ENCODE results near the gene RGS19.
A peak's percentile ranks its signal among the peaks of the same experiment; 100 is the strongest.

The RGS19 gene

DNA sequence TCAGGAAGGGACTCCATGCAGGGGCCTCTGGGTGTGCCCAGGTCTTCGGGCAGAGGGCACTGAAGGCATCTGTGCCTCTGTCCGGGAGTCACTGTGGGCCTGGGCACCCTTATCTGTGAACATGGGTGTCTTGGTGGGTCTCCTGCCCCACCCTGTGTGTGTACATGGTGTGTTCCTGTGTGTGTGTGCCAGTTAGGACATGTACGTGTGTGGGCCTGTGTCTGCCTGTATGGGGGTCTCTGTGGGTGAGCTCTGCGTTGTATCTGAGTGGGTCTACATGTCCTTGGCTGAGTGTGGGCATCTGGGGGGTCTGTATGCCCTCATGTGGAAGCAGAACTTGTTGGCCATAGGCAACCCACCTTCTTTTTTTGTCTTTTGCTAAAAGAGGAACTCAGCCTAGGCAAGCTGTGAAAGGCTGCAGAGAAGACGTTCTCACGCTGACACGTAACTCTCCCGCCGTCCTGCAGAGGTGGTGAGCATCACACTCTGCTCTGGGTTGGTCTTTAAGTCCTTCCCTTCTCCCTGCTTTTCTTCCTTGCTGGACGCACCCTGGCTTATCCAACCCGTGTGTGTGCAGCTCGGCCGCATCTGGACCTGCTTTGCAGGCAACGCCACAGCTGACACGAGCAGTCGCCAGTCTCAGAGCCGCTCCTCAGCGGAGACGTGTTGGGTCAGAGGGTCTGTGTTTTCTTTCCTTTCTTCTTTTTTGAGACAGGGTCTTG is 28.6 kb upstream of the RGS19 start:
- DNase-seq = peak; percentile 60 to 90 (median 89)
- 26% methylated on average over 17 of the region's 19 CpGs for WGBS (ENCODE audit: insufficient coverage)
- ChIA-PET CTCF (interaction anchor here (1.0 to 7.1 kb wide), 7 partner anchors 8 to 127 kb away, joined by 3 to 67 read pairs (median 5); partner anchors contain the start of genes LKAAEAR1, OPRL1, PRPF6 and RGS19), POLR2A (no interaction called here)
- Histone ChIP-seq H3K4me3 (ENCODE audit: control insufficient read depth in 1 of 7, extremely low read depth in 1 of 7, insufficient read depth in 4 of 7, low read depth in 2 of 7, low read length in 6 of 7) (peak overlapping the region in 2 of 7 experiments; percentile 44 to 53), H3K27me3 (replicated peaks in 2 of 5; ENCODE audit: control insufficient read depth in 4 of 5, insufficient read depth in 5 of 5, low read length in 4 of 5) (no peaks in the 10 kb centered on the region), H3K27ac (ENCODE audit: insufficient read depth in 1 of 2, low read depth in 1 of 2, low read length in 2 of 2, poor library complexity in 1 of 2, severe bottlenecking in 2 of 2) (no peak overlapping the region), H3K36me3 (ENCODE audit: control insufficient read depth in 4 of 4, insufficient read depth in 4 of 4, low read length in 3 of 4) (no peaks in the 10 kb centered on the region), H3K4me1 (ENCODE audit: control extremely low read depth in 1 of 4, control insufficient read depth in 4 of 4, insufficient read depth in 4 of 4, low read length in 3 of 4) (peaks cover 0 to 55% (median 37%) of the 10 kb centered on the region in 4 experiments), H3K9me3 (ENCODE audit: control extremely low read depth in 1 of 5, control insufficient read depth in 4 of 5, insufficient read depth in 2 of 5, low read depth in 1 of 5, low read length in 4 of 5) (no peaks in the 10 kb centered on the region)

DNA sequence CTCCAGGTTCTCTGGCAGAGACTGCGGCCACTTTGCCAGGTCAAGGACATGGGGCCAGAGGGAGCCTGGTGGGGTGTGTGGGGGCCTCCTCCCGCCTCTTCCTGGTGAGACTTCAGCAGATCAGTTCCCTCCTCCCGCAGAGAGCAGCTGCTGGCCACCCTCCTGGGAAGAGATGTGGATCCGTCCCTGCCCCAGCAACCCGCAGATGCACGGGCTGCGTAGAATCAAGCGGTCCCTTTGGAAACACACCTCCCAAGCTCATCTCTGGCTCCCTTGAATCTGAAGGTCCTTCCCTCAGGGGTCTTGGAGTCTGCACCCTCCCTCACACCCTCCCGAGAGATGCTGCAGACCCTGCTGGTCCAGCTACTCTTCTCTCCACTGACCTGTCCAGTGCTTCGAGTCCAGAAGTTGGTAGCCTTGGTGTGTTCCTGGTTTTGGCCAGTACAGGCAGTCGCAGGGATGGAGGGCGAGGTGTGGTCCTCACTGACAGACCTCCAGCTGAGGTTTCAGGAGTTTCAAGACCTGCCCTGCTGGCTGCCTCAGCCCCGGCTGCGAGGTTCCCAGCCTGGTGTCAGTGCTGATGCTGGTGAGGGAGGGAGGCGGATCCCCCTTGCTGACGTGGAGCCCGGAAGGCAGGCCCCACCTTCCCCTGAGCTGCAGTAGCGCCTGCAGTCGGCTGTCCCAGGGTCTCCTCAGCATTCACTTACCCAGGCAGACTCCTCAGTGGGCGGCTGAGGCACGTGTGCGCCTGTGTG is 27.8 kb upstream of the RGS19 start, which contains the start of gene NPBWR2:
NPBWR2 (minus strand) TSS at position 585 of the 755 bp plus-strand sequence. CDS start 734 bp downstream, outside the sequence.
- peaks cover 0 to 3% (median 0%) of the 10 kb centered on the region in 5 experiments for H3K27me3 ChIP-seq (replicated peaks in 2 of 5; ENCODE audit: control insufficient read depth in 4 of 5, insufficient read depth in 5 of 5, low read length in 4 of 5)
- H3K9me3 ChIP-seq (ENCODE audit: control extremely low read depth in 1 of 5, control insufficient read depth in 4 of 5, insufficient read depth in 2 of 5, low read depth in 1 of 5, low read length in 4 of 5) = no peaks in the 10 kb centered on the region
- ChIA-PET POLR2A (no interaction called here), CTCF (interaction anchor here (1.0 to 7.1 kb wide), 8 partner anchors 7 to 126 kb away, joined by 3 to 67 read pairs (median 4); partner anchors contain the start of genes LKAAEAR1, OPRL1, PRPF6 and RGS19)
- H3K4me1 ChIP-seq (ENCODE audit: control extremely low read depth in 1 of 4, control insufficient read depth in 4 of 4, insufficient read depth in 4 of 4, low read length in 3 of 4) = peaks cover 0 to 55% (median 34%) of the 10 kb centered on the region in 4 experiments
- WGBS (ENCODE audit: insufficient coverage) = 65% methylated on average over 18 of the region's 22 CpGs
- DNase-seq = peak; percentile 63 to 84 (median 79)
- no peaks in the 10 kb centered on the region for H3K36me3 ChIP-seq (ENCODE audit: control insufficient read depth in 4 of 4, insufficient read depth in 4 of 4, low read length in 3 of 4)
- H3K27ac ChIP-seq (ENCODE audit: insufficient read depth in 1 of 2, low read depth in 1 of 2, low read length in 2 of 2, poor library complexity in 1 of 2, severe bottlenecking in 2 of 2) = no peak within 1 kb of the TSS
- H3K4me3 ChIP-seq (ENCODE audit: control insufficient read depth in 1 of 7, extremely low read depth in 1 of 7, insufficient read depth in 4 of 7, low read depth in 2 of 7, low read length in 6 of 7) = peak within 1 kb of the TSS in 2 of 7 experiments; percentile 44 to 53

DNA sequence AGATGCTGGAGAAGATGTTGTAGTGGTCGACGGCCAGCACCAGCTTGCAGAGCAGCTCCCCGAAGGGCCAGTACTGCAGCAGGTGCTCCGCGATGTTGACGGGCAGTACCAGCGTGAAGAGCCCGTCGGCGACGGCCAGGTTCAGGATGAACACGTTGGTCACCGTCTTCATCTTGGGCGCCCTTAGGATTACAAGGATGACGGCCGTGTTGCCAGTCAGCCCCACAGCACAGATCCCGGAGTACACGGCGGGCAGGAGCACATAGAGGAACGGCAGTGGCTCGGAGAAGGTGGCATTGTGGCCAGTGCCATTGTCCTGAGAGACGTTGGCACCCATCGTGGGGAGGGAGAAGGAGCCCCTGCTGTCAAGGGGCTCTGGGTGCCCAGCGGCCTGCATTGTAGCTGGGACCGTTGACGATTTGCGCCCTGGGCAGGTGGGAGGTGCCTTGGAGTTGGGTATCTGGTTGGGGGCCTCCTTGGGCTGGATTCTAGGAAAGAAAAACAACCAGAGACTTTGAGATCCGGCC is 27.2 kb upstream of the RGS19 start:
- ChIA-PET POLR2A (no interaction called here), CTCF (interaction anchor here (1.3 to 7.1 kb wide), 5 partner anchors 9 to 28 kb away, joined by 3 to 67 read pairs (median 4); partner anchors contain the start of genes LKAAEAR1, OPRL1 and RGS19)
- H3K27ac ChIP-seq (ENCODE audit: insufficient read depth in 1 of 2, low read depth in 1 of 2, low read length in 2 of 2, poor library complexity in 1 of 2, severe bottlenecking in 2 of 2) = no peak overlapping the region
- no peaks in the 10 kb centered on the region for H3K9me3 ChIP-seq (ENCODE audit: control extremely low read depth in 1 of 5, control insufficient read depth in 4 of 5, insufficient read depth in 2 of 5, low read depth in 1 of 5, low read length in 4 of 5)
- DNase-seq = no peak
- H3K4me3 ChIP-seq (ENCODE audit: control insufficient read depth in 1 of 7, extremely low read depth in 1 of 7, insufficient read depth in 4 of 7, low read depth in 2 of 7, low read length in 6 of 7) = no peak overlapping the region
- H3K27me3 ChIP-seq (replicated peaks in 2 of 5; ENCODE audit: control insufficient read depth in 4 of 5, insufficient read depth in 5 of 5, low read length in 4 of 5) = peaks cover 0 to 3% (median 0%) of the 10 kb centered on the region in 5 experiments
- H3K4me1 ChIP-seq (ENCODE audit: control extremely low read depth in 1 of 4, control insufficient read depth in 4 of 4, insufficient read depth in 4 of 4, low read length in 3 of 4) = peaks cover 0 to 53% (median 32%) of the 10 kb centered on the region in 4 experiments
- WGBS (ENCODE audit: insufficient coverage) = over 99% methylated on average over 27 of the region's 28 CpGs
- no peaks in the 10 kb centered on the region for H3K36me3 ChIP-seq (ENCODE audit: control insufficient read depth in 4 of 4, insufficient read depth in 4 of 4, low read length in 3 of 4)

DNA sequence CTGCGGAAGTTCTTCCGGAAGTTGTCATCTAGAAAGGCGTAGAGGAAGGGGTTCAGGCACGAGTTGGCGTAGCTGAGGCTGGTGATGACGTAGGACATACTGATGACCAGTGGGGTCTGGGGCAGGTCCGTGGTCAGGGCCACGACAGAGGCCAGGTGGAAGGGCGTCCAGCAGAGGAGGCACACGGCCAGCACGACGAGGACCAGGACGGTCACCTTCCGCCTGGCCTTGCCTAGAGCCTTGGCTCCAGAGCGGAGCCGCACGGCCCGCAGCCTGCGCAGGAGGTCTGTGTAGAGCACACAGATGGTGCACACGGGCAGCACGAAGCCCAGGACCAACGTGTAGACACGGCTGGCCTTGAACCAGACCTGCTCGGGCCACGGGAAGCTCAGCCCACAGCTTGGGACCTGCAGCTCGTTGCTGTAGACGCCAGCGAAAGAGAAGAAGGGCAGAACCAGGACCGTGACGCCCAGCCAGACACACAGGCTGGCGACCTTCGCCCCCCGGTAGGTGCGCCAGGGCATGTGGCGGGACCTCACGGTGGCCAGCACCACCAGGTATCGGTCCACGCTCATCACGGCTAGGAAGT is 26.6 kb upstream of the RGS19 start:
- Histone ChIP-seq H3K4me3 (ENCODE audit: control insufficient read depth in 1 of 7, extremely low read depth in 1 of 7, insufficient read depth in 4 of 7, low read depth in 2 of 7, low read length in 6 of 7) (no peak overlapping the region), H3K27me3 (replicated peaks in 2 of 5; ENCODE audit: control insufficient read depth in 4 of 5, insufficient read depth in 5 of 5, low read length in 4 of 5) (peaks cover 0 to 3% (median 0%) of the 10 kb centered on the region in 5 experiments), H3K36me3 (ENCODE audit: control insufficient read depth in 4 of 4, insufficient read depth in 4 of 4, low read length in 3 of 4) (no peaks in the 10 kb centered on the region), H3K9me3 (ENCODE audit: control extremely low read depth in 1 of 5, control insufficient read depth in 4 of 5, insufficient read depth in 2 of 5, low read depth in 1 of 5, low read length in 4 of 5) (no peaks in the 10 kb centered on the region), H3K4me1 (ENCODE audit: control extremely low read depth in 1 of 4, control insufficient read depth in 4 of 4, insufficient read depth in 4 of 4, low read length in 3 of 4) (peaks cover 0 to 50% (median 32%) of the 10 kb centered on the region in 4 experiments), H3K27ac (ENCODE audit: insufficient read depth in 1 of 2, low read depth in 1 of 2, low read length in 2 of 2, poor library complexity in 1 of 2, severe bottlenecking in 2 of 2) (no peak overlapping the region)
- ChIA-PET POLR2A (no interaction called here), CTCF (interaction anchor here (1.3 to 7.1 kb wide), 3 partner anchors 9 to 22 kb away, joined by 3 to 67 read pairs (median 27); partner anchors contain the start of gene LKAAEAR1)
- DNase-seq = no peak
- WGBS (ENCODE audit: insufficient coverage) = 97% methylated on average over 38 of the region's 39 CpGs

DNA sequence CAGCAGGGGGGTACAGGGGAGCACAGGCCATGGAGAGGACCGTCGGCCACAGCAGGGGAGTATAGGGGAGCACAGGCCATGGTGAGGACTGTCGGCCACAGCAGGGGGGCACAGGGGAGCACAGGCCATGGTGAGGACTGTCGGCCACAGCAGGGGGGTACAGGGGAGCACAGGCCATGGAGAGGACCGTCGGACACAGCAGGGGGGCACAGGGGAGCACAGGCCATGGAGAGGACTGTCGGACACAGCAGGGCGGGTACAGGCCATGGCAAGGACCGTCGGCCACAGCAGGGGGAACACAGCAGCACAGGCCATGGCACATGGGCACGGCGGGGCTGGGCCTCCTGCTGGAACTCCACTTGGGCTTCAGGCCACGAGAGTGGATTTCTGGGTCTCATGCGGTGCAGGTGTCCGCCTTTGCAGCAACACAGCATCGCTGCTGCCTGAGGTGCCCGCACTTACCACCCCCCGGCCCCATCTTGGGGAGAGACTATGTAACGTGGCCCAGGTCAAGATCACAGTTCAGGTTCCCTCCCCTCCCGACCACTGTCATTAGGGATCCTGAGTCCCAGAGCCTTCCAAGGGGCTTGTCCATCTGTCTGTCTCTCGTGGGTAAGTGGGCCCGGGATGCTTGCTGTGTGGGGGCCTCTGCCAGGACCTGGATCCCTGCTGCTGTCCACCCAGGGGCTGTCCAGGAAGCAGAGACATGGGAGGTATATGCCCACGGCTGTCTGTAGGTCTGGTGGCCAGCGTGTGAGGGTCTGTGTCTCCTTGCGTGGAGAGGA is 25.5 kb upstream of the RGS19 start:
- peaks cover 0 to 5% (median 0%) of the 10 kb centered on the region in 4 experiments for H3K36me3 ChIP-seq (ENCODE audit: control insufficient read depth in 4 of 4, insufficient read depth in 4 of 4, low read length in 3 of 4)
- no peak overlapping the region for H3K4me3 ChIP-seq (ENCODE audit: control insufficient read depth in 1 of 7, extremely low read depth in 1 of 7, insufficient read depth in 4 of 7, low read depth in 2 of 7, low read length in 6 of 7)
- ChIA-PET CTCF (interaction anchor here (7.1 kb wide), 1 partner anchor 16 kb away, joined by 67 read pairs; no protein-coding TSS in a partner anchor), POLR2A (no interaction called here)
- H3K27me3 ChIP-seq (replicated peaks in 2 of 5; ENCODE audit: control insufficient read depth in 4 of 5, insufficient read depth in 5 of 5, low read length in 4 of 5) = peaks cover 0 to 3% (median 0%) of the 10 kb centered on the region in 5 experiments
- H3K4me1 ChIP-seq (ENCODE audit: control extremely low read depth in 1 of 4, control insufficient read depth in 4 of 4, insufficient read depth in 4 of 4, low read length in 3 of 4) = peaks cover 0 to 42% (median 31%) of the 10 kb centered on the region in 4 experiments
- no peak overlapping the region for H3K27ac ChIP-seq (ENCODE audit: insufficient read depth in 1 of 2, low read depth in 1 of 2, low read length in 2 of 2, poor library complexity in 1 of 2, severe bottlenecking in 2 of 2)
- 98% methylated on average over 16 of the region's 25 CpGs for WGBS (ENCODE audit: insufficient coverage)
- DNase-seq = no peak
- H3K9me3 ChIP-seq (ENCODE audit: control extremely low read depth in 1 of 5, control insufficient read depth in 4 of 5, insufficient read depth in 2 of 5, low read depth in 1 of 5, low read length in 4 of 5) = no peaks in the 10 kb centered on the region
